H1 (cell line): ENCODE results near the gene UBR3. TPM values are rescaled to one million over a fixed set of nuclear protein-coding genes. Genes with fewer than 3 reads are reported as not detected.
"Not testable (repeated sequence)": the region's sequence is repeated elsewhere in the genome, so short reads cannot be mapped to it uniquely, and the experiment has no call there.

Experiments used
- CTCF ChIA-PET: fragments of 300-600 bp; sonication (Branson Sonifier 250); formaldehyde crosslinking; loops from one replicate; lab custom pipeline; 2021; ENCODE audit not compliant: partially characterized antibody; lab: Charles Lee
- POLR2A ChIA-PET: fragments of 300-600 bp; sonication (Branson Sonifier 250); formaldehyde crosslinking; loops from one replicate; lab custom pipeline; 2021; ENCODE audit warnings: inconsistent platforms; ENCODE audit not compliant: partially characterized antibody; lab: Charles Lee
- DNase-seq, 2 experiments: peaks; one replicate each; pipeline versions ENCODE4 v3.0.0 to v3.0.0-alpha.2; 2010 to 2022; ENCODE audit warnings: low spot score in 2 of 2, low read depth in 1 of 2, mixed read lengths in 1 of 2
- FAIRE-seq: peaks from 2 replicates; lab custom pipeline; 2011; peaks lifted over from hg19 to GRCh38; lab: Jason Lieb, UNC
- H2AFZ ChIP-seq: 2 replicates; pipeline ENCODE4 v1.8.1; 2012; ENCODE audit warnings: low read length, inconsistent platforms
- H2AK5ac ChIP-seq: 2 replicates; pipeline ENCODE4 v1.6.1; 2013; ENCODE audit warnings: low read depth, low read length
- H2BK120ac ChIP-seq: replicated peaks from 2 replicates; pipeline ENCODE3; 2013; ENCODE audit warnings: low read depth, low read length, inconsistent platforms
- H2BK12ac ChIP-seq: 2 replicates; pipeline ENCODE4 v1.6.1; 2013; ENCODE audit warnings: low read depth, low read length
- H2BK15ac ChIP-seq: 2 replicates; pipeline ENCODE4 v1.6.1; 2013; ENCODE audit warnings: low read length
- H2BK20ac ChIP-seq: 2 replicates; pipeline ENCODE4 v1.6.1; 2013; ENCODE audit warnings: low read length
- H2BK5ac ChIP-seq: 2 replicates; pipeline ENCODE4 v1.6.1; 2013; ENCODE audit warnings: low read depth, low read length
- H3K14ac ChIP-seq: 2 replicates; pipeline ENCODE4 v1.6.1; 2013; ENCODE audit warnings: inconsistent platforms; ENCODE audit not compliant: insufficient read length
- H3K18ac ChIP-seq: 2 replicates; pipeline ENCODE4 v1.6.1; 2013; ENCODE audit warnings: low read length; ENCODE audit errors: extremely low read depth
- H3K23ac ChIP-seq: 2 replicates; pipeline ENCODE4 v1.6.1; 2013; ENCODE audit warnings: inconsistent platforms; ENCODE audit not compliant: insufficient read length
- H3K23me2 ChIP-seq: 2 replicates; pipeline ENCODE4 v1.6.1; 2013; ENCODE audit warnings: low read depth, low read length
- H3K27ac ChIP-seq: 2 replicates; pipeline ENCODE4 v1.6.1; 2011; ENCODE audit warnings: low read depth, low read length, inconsistent platforms
- H3K27me3 ChIP-seq, 4 experiments: replicated peaks in 1 of 4; 1 replicate in 1 of 4; 2 replicates in 3 of 4; pipeline versions ENCODE4 v1.6.1 to v1.8.1; 2011 to 2013; ENCODE audit warnings: low read length in 3 of 4, mild to moderate bottlenecking in 3 of 4, inconsistent platforms in 2 of 4, mixed read lengths in 2 of 4, moderate library complexity in 1 of 4; ENCODE audit not compliant: control insufficient read depth in 3 of 4, insufficient read depth in 3 of 4; ENCODE audit errors: extremely low read depth in 1 of 4
- H3K36me3 ChIP-seq, 4 experiments: 2 replicates each; pipeline versions ENCODE4 v1.6.1 to v1.8.1; 2011 to 2013; ENCODE audit warnings: mild to moderate bottlenecking in 4 of 4, low read length in 3 of 4, moderate library complexity in 2 of 4, control low read depth in 1 of 4, inconsistent platforms in 1 of 4; ENCODE audit not compliant: insufficient read depth in 4 of 4, control insufficient read depth in 2 of 4
- H3K4ac ChIP-seq: replicated peaks from 2 replicates; pipeline ENCODE3; 2013; ENCODE audit warnings: low read length, low read depth, mixed read lengths, inconsistent platforms; ENCODE audit not compliant: insufficient read length
- H3K4me1 ChIP-seq, 4 experiments: replicated peaks in 1 of 4; 1 replicate in 1 of 4; 2 replicates in 3 of 4; pipeline versions ENCODE4 v1.6.1 to v1.8.1; 2011 to 2013; ENCODE audit warnings: low read length in 3 of 4, inconsistent platforms in 2 of 4, mixed read lengths in 1 of 4; ENCODE audit not compliant: insufficient read depth in 4 of 4, control insufficient read depth in 3 of 4
- H3K4me2 ChIP-seq, 2 experiments: 2 replicates each; pipeline versions ENCODE4 v1.6.1 to v1.8.1; 2011 to 2013; ENCODE audit warnings: low read depth in 2 of 2, low read length in 2 of 2, control low read depth in 1 of 2, inconsistent platforms in 1 of 2, mild to moderate bottlenecking in 1 of 2; ENCODE audit not compliant: insufficient read depth in 1 of 2
- H3K4me3 ChIP-seq, 4 experiments: fragments of 200-600, 300-600 bp in 1 of 4; sonication (generic), shearing (Covaris generic), sonication (Bioruptor Twin) in 1 of 4; 2 replicates each; pipeline versions ENCODE4 v1.5.1 to v1.8.1; 2011 to 2016; ENCODE audit warnings: low read length in 4 of 4, low read depth in 3 of 4, control low read depth in 2 of 4, inconsistent platforms in 2 of 4, mild to moderate bottlenecking in 2 of 4, mixed read lengths in 1 of 4, moderate library complexity in 1 of 4; ENCODE audit not compliant: insufficient read depth in 2 of 4; ENCODE audit errors: extremely low read depth in 1 of 4
- H3K56ac ChIP-seq: replicated peaks from 2 replicates; pipeline ENCODE3; 2013; ENCODE audit warnings: low read depth, mild to moderate bottlenecking, mixed read lengths, low read length, inconsistent platforms; ENCODE audit not compliant: insufficient read length
- H3K79me1 ChIP-seq: 2 replicates; pipeline ENCODE4 v1.6.1; 2013; ENCODE audit warnings: low read depth, low read length, control low read depth
- H3K79me2 ChIP-seq, 2 experiments: 2 replicates each; pipeline versions ENCODE4 v1.6.1 to v1.8.1; 2012 to 2013; ENCODE audit warnings: low read length in 2 of 2, mild to moderate bottlenecking in 2 of 2, inconsistent platforms in 1 of 2; ENCODE audit not compliant: insufficient read depth in 2 of 2, control insufficient read depth in 1 of 2
- H3K9ac ChIP-seq, 4 experiments: replicated peaks in 1 of 4; 1 replicate in 1 of 4; 2 replicates in 3 of 4; pipeline versions ENCODE4 v1.6.1 to v1.8.1; 2011 to 2013; ENCODE audit warnings: low read depth in 3 of 4, low read length in 3 of 4, control low read depth in 2 of 4, mild to moderate bottlenecking in 2 of 4, moderate library complexity in 2 of 4, inconsistent platforms in 1 of 4; ENCODE audit errors: extremely low read depth in 1 of 4
- H3K9me3 ChIP-seq, 2 experiments: 2 replicates each; pipeline versions ENCODE4 v1.6.1 to v1.8.1; 2012 to 2013; ENCODE audit warnings: mild to moderate bottlenecking in 2 of 2, moderate library complexity in 2 of 2, control low read depth in 1 of 2, inconsistent platforms in 1 of 2, low read depth in 1 of 2, low read length in 1 of 2, mixed read lengths in 1 of 2; ENCODE audit not compliant: insufficient read depth in 2 of 2
- H4K20me1 ChIP-seq, 2 experiments: replicated peaks in 1 of 2; 2 replicates each; pipeline versions ENCODE3 to v1.8.1; 2011 to 2013; ENCODE audit warnings: inconsistent platforms in 2 of 2, low read length in 2 of 2, mild to moderate bottlenecking in 1 of 2; ENCODE audit not compliant: insufficient read depth in 2 of 2, control insufficient read depth in 1 of 2
- H4K5ac ChIP-seq: 2 replicates; pipeline ENCODE4 v1.6.1; 2013; ENCODE audit warnings: low read length, low read depth, mixed read lengths, inconsistent platforms; ENCODE audit not compliant: insufficient read length
- H4K8ac ChIP-seq: 2 replicates; pipeline ENCODE4 v1.8.0; 2013; ENCODE audit warnings: mild to moderate bottlenecking, moderate library complexity, low read length, inconsistent platforms; ENCODE audit not compliant: insufficient read depth; ENCODE audit errors: extremely low read depth
- H4K91ac ChIP-seq: replicated peaks from 2 replicates; pipeline ENCODE3; 2013; ENCODE audit warnings: low read length, mixed read lengths, inconsistent platforms; ENCODE audit not compliant: insufficient read length
- WGBS, 2 experiments: shearing (Covaris generic) in 1 of 2; methylation state at CpG; one replicate each; pipeline versions ENCODE4 v1.1.6 to v1.1.7; 2013 to 2015; ENCODE audit warnings: low lambda C conversion rate in 2 of 2, mixed read lengths in 2 of 2, inconsistent platforms in 1 of 2, low coverage in 1 of 2, missing lambda C conversion rate in 1 of 2; ENCODE audit not compliant: insufficient replicate concordance in 2 of 2, insufficient coverage in 1 of 2, insufficient read length in 1 of 2; ENCODE audit errors: extremely low coverage in 1 of 2, missing lambda C conversion rate in 1 of 2; 5-methylcytosine and 5-hydroxymethylcytosine counted together
- polyA plus RNA-seq, 7 experiments: library from polyadenylated mRNA; depleted of rRNA in 3 of 7; stranded (reverse) in 5 of 7; unstranded in 2 of 7; fragments of >200 nt in 5 of 7; fragments of 200-250 nt in 2 of 7; gene quantifications; 1 replicate in 5 of 7; 2 replicates in 1 of 7; 4 replicates in 1 of 7; pipeline versions ENCODE4 v1.2.1 to v1.2.3, GENCODE V29; 2011 to 2013; ENCODE audit warnings: missing spikeins in 2 of 7, mixed read lengths in 2 of 7
- total RNA-seq: library from RNA; stranded (reverse); fragmentation: NEBNext Ultra II Directional; extraction: Animal tissue kit (Norgen Biotek cat#: 25700); gene quantifications from 2 replicates; pipeline ENCODE4 v1.2.1, GENCODE V29; 2021

UBR3 gene
- total and polyA plus RNA-seq, 2 of the 8 experiments (the other 6 are each of a cell fraction or from before 2014, with no cell fraction given): 3.7 to 17.7 TPM

- not testable (repeated sequence) for H3K79me1 ChIP-seq, H2BK120ac ChIP-seq, H3K23ac ChIP-seq, FAIRE-seq, H3K4me1 ChIP-seq, H3K23me2 ChIP-seq, H4K5ac ChIP-seq, H2BK20ac ChIP-seq, H3K27me3 ChIP-seq, H3K4me2 ChIP-seq, H3K14ac ChIP-seq, H3K18ac ChIP-seq, H3K56ac ChIP-seq, H2BK15ac ChIP-seq, H2AK5ac ChIP-seq, H4K20me1 ChIP-seq, H3K9ac ChIP-seq, H3K4me3 ChIP-seq, H2BK12ac ChIP-seq, H2AFZ ChIP-seq, H3K27ac ChIP-seq, H4K91ac ChIP-seq, H3K4ac ChIP-seq, H2BK5ac ChIP-seq, DNase-seq, H4K8ac ChIP-seq, H3K9me3 ChIP-seq
- WGBS, 2 experiments: 93% methylated on average over 7 of the region's 7 CpGs; no CpG with 5 or more reads in 1 of the 2 experiments
- peaks cover 0 to 11% of the 10 kb centered on the region in 2 experiments; a peak in 2 of 4 replicates for H3K79me2 ChIP-seq
- POLR2A ChIA-PET: interaction anchor here (0.6 to 1.0 kb wide), 2 partner anchors 8 to 189 kb away, joined by 3 read pairs; no protein-coding TSS in a partner anchor
- peaks cover 2 to 46% (median 17%) of the 10 kb centered on the region in 4 experiments; a peak in 6 of 8 replicates for H3K36me3 ChIP-seq
- CTCF ChIA-PET: interaction anchor here (0.6 to 1.8 kb wide), 3 partner anchors 11 to 265 kb away, joined by 3 to 5 read pairs (median 3); no protein-coding TSS in a partner anchor
Measured at GRCh38 chr2:169820101-169820500, 7.2 kb upstream of the UBR3 start.
